Effector CD4-positive, alpha-beta T cell (primary cell): Measurements from ENCODE around the gene MPST.
A peak's percentile ranks its signal among the peaks of the same experiment; 100 is the strongest.

Experiments
- DNase-seq: peaks from one replicate; pipeline ENCODE4 v3.0.0-alpha.2; 2020

Gene MPST

DNA sequence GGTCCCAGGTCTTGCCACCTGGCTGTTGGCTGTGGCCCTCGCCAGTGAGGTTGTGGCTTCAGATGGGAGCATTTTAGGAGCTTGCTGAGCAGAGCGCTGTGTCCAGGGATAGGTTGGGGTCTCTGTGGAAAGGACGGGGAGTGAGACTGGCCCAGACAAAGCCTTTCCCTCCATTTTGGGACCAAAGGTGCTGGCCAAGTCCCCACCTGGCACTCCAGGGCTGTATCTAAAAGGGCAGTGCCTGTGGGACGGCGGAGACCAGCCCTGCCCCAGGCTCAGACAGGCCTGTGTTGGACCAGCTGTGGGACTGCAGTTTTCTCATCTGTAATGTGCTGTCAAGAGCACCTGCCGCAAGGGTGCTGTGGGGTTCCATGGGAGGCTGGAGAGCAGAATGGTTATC, 27.0 kb downstream of the MPST start:
- no peak for DNase-seq

DNA sequence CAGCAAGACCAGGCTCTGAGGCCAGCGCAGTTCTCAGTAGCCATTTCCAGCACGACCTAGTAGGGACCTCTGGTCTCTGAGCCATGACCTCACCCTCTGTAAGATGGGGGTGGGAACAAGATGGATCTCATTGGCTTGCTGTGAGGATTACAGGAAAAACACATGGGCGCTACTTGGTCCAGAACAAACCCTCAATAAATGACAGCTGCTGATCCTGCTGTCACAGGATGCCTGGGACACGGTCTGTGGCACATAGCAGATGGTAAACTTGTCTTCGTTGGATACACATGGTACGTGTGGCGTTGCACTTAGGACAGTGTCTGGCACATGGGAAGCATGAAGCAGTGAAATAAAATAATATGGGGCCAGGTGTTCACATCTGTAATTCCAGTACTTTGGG, 27.5 kb downstream of the MPST start:
- DNase-seq, result no peak

- no peak for DNase-seq
Measured at GRCh38 chr22:37048133-37048532, 28.6 kb downstream of the MPST start.

- DNase-seq, result no peak
Measured at GRCh38 chr22:37049224-37049623, 29.7 kb downstream of the MPST start.

- no peak for DNase-seq
Measured at GRCh38 chr22:37050913-37051312, 31.4 kb downstream of the MPST start.

DNA sequence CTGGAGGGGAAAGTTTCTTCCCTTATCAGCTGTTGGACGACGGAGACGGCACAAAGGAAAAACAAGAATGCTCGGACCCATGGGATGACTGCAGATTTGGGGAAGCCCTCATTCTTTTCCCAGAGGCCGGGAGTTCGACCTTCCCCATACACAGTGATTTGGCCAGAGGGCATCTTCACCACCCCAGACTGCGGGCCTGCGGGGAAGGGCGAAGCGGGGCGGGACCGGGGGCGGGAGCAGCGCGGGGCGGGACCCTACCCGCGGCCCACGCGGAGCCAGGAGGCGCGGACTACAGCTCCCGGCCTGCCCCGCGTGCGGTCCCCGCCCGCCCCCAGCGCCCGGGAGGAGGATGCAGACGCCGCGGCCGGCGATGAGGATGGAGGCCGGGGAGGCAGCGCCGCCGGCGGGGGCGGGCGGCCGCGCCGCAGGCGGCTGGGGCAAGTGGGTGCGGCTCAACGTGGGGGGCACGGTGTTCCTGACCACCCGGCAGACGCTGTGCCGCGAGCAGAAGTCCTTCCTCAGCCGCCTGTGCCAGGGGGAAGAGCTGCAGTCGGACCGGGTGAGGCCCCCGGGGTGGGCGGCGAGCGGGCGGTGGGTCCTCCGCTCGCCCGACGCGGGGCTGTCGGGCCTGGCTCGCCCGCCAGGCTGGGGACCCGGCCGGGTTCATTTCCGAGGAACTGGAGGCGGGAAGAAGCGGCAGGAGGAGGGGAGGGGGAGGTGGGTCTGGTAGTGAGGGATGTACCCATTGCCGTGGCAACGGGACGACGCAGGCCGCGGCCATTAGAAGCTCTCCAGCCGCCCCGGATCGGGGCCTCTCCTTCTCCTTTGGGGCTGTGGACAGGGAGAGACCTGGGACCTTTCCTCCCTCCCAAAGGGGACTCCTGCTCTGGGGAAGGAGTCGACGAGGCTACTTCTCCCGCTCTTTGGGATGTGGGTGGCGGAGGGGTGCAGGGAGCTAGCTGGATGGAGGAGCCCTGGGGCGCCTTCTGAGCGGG, 32.1 kb downstream of the MPST start, which contains the start of gene KCTD17:
TSS of gene KCTD17 (plus strand) at position 352 of the 995 bp plus-strand sequence. CDS start at position 371, 19 bp downstream.
- peak; percentile 62 for DNase-seq

- no peak for DNase-seq
Measured at GRCh38 chr22:37052386-37053309, 33.1 kb downstream of the MPST start.

DNA sequence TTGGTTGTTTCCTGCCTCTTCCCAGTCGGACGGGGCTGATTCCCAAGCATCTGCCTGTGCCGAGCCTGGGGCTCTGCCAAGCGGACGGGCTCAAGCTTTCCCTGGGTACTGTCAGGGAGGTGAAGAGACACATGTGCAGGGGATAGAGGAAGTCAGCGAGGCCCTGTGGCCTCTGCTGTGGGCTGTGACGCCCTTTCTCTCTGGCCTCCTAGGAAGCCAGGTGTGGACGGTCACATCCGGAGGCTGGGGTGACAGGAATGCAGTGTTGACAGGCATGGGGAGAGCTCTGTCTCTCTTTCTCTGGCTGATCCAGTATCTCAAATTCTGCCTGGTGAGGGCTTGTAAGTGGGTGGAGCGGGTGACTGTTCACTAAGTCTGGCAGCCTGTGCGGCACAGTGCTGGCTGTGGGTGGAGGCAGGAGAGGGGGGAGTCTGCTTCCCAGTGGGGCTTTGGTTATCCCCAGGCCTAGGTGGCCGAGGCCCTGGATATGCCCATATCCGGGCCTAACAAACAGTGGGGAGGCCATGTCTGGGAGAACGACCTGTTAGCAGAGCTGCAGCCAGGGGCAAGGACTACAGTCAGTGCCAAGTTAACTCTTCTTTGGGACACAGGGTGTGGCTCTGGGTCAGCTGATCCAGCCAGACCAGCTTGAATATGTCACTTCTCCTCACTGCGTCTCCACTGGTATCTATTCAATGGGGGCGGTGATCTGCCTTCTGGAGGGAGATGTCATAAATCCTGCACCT, 33.9 kb downstream of the MPST start:
- DNase-seq, result no peak

- DNase-seq, result no peak
Measured at GRCh38 chr22:37054056-37054395, 34.5 kb downstream of the MPST start.

DNA sequence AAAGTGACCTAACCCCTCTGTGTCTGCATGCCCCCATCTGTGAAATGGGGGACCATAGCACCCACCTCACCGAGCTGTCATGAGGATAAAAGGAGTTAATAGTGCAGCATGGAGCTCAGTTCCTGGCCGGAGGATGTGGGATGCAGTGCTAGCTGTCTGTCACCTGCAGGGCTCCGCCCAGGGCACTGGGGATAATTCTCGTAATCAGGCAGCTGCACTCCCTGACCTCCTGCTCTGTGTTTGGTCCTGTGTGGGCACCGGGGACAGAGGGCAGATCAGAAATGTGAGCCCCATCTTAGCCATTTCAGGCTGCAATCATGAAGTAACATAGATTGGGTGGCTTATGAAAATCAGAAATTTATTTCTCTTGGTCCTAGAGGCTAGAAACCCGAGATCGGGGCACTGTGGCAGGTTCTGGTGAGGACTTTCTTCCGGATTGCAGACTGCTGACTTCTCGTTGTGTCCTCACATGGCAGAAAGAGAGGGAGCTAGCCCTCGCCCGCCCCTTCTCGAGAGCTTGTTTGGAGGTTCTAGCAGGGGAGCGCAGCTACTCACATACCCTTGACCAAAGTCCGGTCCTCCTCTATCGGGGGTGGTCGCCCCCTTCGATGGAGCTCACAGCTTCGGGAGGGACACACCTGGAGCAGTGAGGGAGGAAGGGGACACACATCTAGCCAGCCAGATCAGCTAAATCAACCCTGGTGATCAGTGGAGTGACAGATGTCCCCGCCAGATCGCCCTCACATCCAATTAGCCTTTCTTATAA, 35.2 kb downstream of the MPST start:
- DNase-seq, result no peak

DNA sequence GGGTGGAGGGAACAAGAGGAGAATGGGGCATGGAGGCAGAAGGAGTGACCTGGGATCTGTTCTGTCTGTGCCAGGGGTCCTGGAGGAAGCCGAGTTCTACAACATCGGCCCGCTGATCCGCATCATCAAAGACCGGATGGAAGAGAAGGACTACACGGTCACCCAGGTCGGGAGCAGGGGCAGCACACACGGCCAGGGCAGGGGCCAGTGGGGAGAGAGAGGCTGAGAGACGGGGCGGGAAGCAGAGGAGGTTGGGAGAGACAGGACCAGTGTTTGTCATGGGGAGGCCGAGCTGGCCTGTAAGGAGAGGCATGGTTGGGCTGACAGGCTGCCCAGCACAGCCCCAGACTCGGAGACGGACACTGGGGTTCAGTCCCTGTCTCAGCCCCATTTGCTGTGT, 36.7 kb downstream of the MPST start:
- no peak for DNase-seq

DNA sequence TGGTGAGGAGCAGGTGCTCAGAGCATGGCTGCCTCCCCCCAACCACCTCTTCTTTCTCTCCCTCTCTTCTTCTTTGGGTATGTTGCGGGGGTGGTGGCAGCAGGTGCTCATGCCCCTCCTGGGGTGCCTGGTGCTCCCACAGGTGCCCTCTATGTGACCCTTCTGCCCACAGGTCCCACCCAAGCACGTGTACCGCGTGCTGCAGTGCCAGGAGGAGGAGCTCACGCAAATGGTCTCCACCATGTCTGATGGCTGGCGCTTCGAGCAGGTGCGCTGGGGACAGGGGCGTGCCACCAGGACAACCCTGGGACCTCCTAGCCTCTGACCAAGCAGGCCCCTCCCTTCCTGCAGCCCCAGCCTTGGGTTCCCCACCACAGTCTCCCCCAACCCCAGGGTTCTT, 37.7 kb downstream of the MPST start:
- no peak for DNase-seq

DNA sequence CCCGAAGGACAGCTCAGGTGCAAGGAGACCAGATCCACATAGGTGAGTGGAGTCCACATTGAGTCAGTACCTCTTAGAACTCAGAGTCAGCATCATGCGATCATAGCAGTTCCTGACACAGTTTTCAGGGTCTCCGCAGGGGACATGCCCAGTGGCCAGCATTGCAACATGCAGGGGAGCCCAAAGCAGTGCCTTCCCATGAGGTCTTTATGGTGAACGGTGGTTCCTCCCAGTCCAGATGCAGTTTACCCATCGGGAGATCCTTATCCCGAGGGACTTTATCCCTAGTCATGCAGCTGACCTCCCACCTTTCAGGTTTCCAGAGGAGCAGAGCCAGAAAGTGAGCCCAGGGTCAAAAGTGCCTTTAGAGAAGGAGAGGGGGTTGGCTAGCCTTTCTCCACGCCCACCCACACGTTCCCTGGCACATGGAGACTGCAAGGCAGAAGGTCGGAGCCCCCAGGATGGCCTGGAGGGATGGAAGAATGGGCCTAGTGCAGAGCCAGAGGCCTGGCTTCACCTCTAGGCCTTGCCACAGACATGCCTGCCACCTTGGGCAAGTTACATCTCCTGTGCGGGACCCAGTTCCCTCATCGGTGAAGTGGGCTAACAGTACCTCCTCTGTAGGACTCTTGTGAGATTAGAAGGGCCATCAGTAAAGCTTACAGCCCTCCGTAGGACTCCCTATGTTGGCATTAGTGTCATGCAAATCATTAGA, 38.4 kb downstream of the MPST start:
- no peak for DNase-seq

GRCh38 chr22:37058917-37059701, 39.6 kb downstream of the MPST start:
- DNase-seq, result no peak

DNA sequence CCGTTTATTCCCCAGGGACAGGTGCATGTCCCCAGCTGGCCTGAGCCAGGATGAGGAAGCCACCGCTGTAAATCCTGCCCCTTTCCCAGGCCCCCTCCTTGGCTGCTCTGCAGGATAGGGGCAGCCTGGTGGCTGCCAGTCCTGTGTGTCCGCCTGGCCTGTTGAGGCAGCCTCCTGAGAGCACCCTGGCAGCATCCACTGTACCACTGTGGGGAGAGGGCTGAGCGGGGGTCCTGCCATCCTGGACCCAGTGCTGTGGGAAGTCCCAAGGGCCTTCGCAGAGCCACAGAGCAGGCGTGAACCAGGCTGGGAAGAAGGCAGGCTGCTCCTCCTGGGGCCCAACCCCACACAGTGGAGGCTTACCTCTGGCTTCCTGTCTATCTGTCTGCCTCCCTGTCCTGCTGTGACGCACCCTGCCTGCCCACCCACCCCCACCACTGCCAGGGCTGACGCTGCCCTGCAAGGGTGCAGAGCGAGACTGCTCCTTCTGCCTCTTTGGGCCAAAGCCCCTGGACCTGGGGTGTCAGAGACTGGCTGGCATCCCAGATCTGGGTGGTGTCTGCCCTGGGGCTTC, 40.4 kb downstream of the MPST start:
- DNase-seq, result no peak

GRCh38 chr22:37060801-37061610, 41.5 kb downstream of the MPST start:
- no peak for DNase-seq

GRCh38 chr22:37061611-37062375, 42.3 kb downstream of the MPST start:
- DNase-seq, result no peak

DNA sequence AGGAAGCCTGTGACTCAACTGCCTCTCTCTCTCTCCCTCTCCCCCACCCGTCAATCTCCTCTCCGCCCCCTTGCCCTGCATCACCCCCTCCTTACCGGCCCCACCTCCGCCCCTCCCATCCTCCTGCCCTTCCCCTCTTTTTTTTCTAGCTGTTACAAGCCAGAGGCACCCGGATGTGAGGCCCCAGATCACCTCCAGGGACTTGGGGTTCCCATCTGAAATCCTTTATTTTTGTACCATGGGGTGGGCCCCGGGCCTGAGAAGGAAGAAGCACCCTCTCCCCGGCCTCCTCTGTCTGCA, 42.8 kb downstream of the MPST start:
- no peak for DNase-seq
